Activated CD4-positive, alpha-beta T cell treated with anti-CD3 and anti-CD28 coated beads, Interleukin-2, Interleukin-4, amounts not matched to agents 100 ng/mL and 50 ng/mL, durations not matched to agents 16 hours and 8 hours (primary cell): ENCODE data around the gene TUB.

Source experiments
- DNase-seq: peaks from one replicate; pipeline ENCODE4 v3.0.0-alpha.2; 2020; ENCODE audit warnings: low spot score

Gene TUB

GRCh38 chr11:8069771-8070170, 11.2 kb upstream of the TUB start:
- no peak for DNase-seq

GRCh38 chr11:8070417-8071115, 10.4 kb upstream of the TUB start:
- DNase-seq, result peak; percentile 16

GRCh38 chr11:8071616-8072581, 9.1 kb upstream of the TUB start:
- DNase-seq, result no peak

GRCh38 chr11:8075119-8075726, 5.8 kb upstream of the TUB start:
- no peak for DNase-seq

GRCh38 chr11:8079111-8079675, 1.8 kb upstream of the TUB start:
- DNase-seq, result no peak

- DNase-seq, result no peak
Measured at GRCh38 chr11:8080069-8080670, 841 bp upstream of the TUB start.

- no peak for DNase-seq
Measured at GRCh38 chr11:8081591-8082250, 710 bp downstream of the TUB start.

- no peak for DNase-seq
Measured at GRCh38 chr11:8082391-8083087, 1.5 kb downstream of the TUB start.

- DNase-seq, result no peak
Measured at GRCh38 chr11:8083088-8083395, 2.0 kb downstream of the TUB start.

- DNase-seq, result no peak
Measured at GRCh38 chr11:8083871-8084281, 2.9 kb downstream of the TUB start.

- no peak for DNase-seq
Measured at GRCh38 chr11:8084352-8084751, 3.3 kb downstream of the TUB start.

- no peak for DNase-seq
Measured at GRCh38 chr11:8085011-8085645, 4.1 kb downstream of the TUB start.

GRCh38 chr11:8086001-8086479, 5.0 kb downstream of the TUB start:
- DNase-seq, result no peak

GRCh38 chr11:8086571-8086970, 5.6 kb downstream of the TUB start:
- DNase-seq, result no peak

- DNase-seq, result no peak
Measured at GRCh38 chr11:8087185-8087584, 6.2 kb downstream of the TUB start.

- no peak for DNase-seq
Measured at GRCh38 chr11:8087756-8088155, 6.7 kb downstream of the TUB start.

- DNase-seq, result no peak
Measured at GRCh38 chr11:8089791-8090510, 8.9 kb downstream of the TUB start.

GRCh38 chr11:8090756-8091155, 9.7 kb downstream of the TUB start:
- peak; percentile 28 for DNase-seq

- no peak for DNase-seq
Measured at GRCh38 chr11:8091721-8092120, 10.7 kb downstream of the TUB start.
